HG03520 (cell line): ENCODE data around the gene AADACL4.
"Not testable (repeated sequence)": the region's sequence is repeated elsewhere in the genome, so short reads cannot be mapped to it uniquely, and the experiment has no call there.

Experiments used
- ATAC-seq: cut with Tn5 transposase; IDR thresholded peaks from one replicate; pipeline ENCODE4 v1.9.1; 2021; ENCODE audit warnings: mild to moderate bottlenecking, moderate library complexity; ENCODE audit not compliant: unreplicated experiment

AADACL4 gene

GRCh38 chr1:12629511-12629956 lies 14.4 kb upstream of the AADACL4 start:
- no peak for ATAC-seq

- ATAC-seq, result no peak
These were observed 13.7 kb upstream of the AADACL4 start for GRCh38 chr1:12629985-12630760.

DNA sequence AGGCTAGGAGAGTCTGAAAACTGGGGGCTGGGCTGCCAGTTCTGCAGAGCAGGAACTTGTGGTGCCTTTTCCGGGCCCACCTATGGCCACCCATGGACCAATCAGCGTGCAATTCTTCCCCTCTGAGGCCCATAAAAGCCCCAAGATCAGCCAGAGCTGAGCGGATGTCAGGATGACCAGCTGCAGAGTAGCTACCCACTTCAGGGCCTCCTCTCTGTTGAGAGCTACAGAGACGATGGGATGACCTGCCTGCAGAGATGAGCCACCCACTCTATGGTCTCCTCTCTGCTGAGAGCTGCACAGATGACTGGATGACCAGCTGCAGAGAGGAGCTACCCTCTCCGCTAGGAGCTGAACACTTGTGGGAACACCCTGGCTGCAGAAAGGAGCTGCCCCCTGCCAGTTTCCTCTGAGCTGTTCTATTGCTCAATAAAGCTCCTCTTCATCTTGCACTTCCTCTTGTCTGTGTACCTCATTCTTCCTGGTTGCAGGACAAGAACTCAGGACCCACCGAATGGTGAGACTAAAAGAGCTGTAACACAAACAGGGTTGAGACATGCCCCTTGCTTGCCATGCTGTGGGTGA lies 12.8 kb upstream of the AADACL4 start:
- no peak for ATAC-seq

DNA sequence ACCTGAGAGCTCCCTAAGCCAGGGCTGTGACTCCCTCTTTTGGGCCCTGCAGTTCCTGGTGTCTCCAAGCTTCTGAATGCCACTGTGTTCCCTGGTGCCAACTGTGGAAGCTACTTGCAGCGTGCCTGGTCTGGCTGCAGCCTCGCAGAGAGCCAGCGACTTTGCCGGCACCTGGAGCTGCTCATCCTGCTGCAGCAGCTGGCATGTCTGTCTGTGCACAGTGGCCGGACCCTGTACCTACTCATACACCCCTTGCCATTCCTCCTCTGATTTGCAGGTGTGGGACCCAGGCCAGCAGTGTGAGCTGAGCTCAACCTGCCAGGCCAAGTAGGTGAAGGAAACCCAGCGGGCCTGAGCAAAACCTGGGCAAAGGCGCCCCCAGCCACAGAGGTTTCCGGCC lies 12.3 kb upstream of the AADACL4 start:
- ATAC-seq, result no peak

GRCh38 chr1:12634156-12634555 lies 9.7 kb upstream of the AADACL4 start:
- ATAC-seq, result no peak

GRCh38 chr1:12634696-12635202 lies 9.1 kb upstream of the AADACL4 start:
- ATAC-seq, result no peak

DNA sequence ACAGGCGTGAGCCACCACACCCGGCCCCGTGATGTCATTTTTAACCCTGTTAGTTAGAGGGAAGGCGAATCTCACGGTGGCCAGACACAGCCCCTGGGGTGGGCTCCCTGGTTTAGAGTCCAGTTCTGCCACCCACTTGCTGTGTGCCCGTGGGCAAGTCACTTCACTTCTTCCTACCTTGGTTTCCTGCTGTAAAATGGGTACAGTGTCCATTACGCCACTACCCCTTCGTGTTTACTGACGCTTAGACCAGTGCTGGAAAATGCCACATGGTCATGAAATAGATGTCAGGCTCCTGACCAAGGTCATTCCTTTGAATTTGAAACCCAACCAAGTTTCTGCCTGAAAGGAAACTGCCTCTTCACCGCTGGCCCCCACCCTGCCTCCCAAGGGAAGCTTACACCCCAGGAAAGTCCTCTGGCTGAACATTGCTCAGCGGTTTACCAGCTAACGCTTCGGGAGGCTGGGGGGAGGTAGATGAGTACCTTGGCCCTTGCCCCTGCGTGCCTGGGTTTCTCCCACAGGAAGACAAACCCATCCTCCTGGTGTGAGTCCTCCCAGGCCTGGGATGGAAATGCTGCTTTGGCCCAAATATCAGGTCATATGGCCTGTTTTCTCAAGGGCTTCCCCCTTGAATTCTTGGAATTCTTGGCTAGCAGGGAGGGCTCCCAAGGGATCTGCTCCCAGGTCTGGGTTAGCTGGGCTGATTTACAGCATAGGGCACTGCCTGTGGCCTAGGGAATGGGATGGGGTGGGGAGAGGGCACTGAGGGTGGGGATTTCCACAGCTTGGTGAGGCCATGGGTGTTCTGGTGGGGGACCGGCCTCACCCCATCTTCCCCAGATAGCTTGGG lies 7.6 kb upstream of the AADACL4 start:
- ATAC-seq, result no peak

DNA sequence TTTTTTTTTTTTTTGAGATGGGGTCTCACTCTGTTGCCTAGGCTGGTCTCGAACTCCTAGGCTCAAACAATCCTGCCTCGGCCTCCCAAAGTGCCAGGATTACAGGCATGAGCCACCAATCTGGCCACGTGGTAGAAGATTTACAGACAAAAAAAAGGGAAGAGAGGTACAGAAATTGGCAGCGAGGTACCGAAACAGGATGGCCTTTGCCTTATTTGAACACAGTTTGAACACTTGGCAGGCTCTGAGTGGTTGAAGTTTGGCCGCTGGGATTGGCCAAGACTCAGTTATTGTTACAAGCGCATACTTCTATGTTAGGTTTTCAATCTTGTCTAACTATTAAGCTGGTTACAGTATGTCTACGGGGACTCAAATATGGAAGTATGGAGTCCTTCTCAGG lies 6.2 kb upstream of the AADACL4 start:
- no peak for ATAC-seq

GRCh38 chr1:12640237-12640957 lies 3.5 kb upstream of the AADACL4 start:
- no peak for ATAC-seq

GRCh38 chr1:12640958-12641272 lies 3.0 kb upstream of the AADACL4 start:
- no peak for ATAC-seq

DNA sequence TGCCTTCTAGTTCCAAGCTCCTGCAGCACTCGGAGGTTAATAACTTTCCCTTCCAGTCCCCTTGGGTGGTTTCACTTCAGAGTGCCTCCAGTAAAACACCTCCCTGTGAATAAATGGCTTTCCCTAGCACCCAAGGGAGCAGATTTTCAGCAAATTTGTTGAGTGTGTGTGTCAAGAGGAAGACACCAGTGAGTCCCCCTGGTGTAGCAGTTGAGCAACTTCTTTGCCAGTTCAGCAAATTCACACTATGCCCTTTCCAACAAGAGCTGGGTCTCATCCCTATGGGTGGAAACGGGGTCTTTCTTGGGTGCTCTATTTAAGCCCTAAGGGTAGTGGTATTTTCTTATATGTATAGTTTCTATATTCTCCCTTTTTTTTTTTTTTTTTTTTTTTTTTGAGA lies 806 bp upstream of the AADACL4 start:
- ATAC-seq, result no peak

DNA sequence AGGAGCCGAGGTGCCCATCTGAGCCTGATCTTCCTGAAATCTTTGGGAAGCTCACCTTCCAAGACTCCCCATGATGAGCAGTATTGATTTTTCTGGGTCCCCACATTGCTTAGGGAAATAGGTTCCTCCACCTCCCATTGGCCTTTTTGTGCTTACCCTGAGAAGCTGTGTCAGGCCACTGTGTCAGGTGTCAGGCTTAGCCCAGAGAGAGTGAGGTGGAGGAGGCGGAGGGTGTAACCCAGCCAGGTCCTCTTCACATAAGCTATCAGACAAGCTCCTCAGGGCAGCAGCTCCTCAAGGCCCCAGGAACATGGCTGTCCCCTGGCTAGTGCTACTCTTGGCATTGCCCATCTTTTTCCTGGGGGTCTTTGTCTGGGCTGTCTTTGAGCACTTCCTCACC lies 352 bp downstream of the AADACL4 start:
- ATAC-seq, result no peak

DNA sequence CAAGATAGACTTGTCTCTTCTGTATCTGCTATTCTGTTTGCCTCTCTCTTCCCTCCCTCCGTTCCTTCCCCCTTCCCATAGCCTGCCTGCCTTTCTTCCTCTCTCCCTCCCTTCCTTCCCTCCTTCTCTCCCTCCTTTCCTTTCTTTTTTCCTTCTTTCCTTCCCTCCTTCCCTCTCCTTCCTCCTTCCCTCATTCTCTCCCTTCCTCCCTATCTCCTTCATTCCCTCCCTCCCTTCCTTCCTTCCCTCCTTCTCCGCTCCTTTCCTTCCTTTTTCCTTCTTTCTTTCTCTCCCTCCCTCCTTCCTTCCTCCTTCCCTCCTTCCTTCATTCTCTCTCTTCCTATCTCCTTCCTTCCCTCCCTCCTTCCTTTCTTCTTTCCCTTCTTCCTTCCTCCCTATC lies 944 bp downstream of the AADACL4 start:
- no peak for ATAC-seq

GRCh38 chr1:12645401-12645800 lies 1.5 kb downstream of the AADACL4 start:
- not testable (repeated sequence) for ATAC-seq

- ATAC-seq, result no peak
These were observed 4.9 kb downstream of the AADACL4 start for GRCh38 chr1:12648741-12649140.

DNA sequence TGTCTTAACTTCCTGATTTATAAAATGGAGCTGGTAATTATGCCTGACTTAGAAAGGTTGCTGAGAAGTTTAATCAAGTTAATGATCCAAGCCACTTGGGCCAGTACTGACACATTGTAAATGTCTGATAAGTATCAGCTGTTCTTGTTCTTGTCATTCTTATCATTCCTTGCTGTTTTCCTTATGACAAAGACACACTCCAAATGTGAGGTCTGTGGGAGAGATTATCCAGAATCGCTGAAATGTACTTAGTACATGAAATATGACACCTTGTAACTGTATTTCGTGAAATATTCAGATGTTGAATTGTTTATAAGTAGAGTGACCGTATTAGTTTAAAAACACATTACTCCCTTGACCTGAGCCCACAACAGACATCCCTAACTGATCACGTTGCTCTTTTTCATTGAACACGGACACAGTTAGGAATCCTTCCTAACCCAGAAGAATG lies 6.1 kb downstream of the AADACL4 start:
- no peak for ATAC-seq

DNA sequence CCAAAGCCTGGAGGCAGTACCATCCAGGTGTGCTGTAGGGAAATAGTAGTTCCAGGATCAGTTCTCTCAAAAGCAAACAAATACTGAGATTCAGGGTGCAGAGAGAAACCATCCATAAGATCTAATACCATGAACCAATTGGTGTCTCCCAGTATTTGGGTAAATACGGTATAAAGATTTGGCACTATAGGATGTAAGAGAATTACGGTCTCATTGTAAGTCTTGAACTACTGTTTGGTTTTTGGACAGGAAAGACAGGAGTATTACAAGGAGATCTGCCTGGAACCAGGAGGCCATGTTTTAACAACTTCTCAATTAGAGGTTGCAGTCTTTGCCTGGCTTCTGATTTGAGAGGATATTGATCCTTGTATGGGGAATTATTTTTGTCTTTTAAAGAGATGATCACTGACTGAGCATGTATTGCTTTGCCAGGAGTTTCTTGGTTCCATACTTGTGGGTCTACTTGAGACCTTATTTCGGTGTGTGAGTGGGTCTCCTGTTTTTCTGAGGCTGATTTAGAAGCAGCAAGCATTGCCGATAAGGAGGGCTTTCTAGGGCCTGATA lies 10.2 kb downstream of the AADACL4 start:
- ATAC-seq, result no peak

DNA sequence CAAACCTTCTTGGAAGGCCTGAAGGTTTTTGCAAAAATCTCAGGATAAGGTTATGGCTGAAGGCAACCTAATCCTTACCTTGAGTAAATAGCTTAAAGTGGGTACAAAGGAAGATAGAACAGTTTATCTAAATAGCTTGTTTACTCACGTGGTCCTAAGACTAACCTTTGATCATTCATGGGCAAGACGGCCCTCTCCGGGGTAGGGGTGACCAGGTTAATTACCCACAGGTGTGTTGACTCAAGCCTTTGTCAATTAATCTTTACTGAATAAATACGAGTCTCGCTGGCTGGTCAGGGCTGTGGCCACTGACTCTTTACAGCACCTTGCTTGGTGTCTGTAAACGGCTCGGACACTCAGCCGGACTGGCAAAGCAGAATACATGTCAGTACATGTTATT lies 10.8 kb downstream of the AADACL4 start:
- ATAC-seq, result no peak

DNA sequence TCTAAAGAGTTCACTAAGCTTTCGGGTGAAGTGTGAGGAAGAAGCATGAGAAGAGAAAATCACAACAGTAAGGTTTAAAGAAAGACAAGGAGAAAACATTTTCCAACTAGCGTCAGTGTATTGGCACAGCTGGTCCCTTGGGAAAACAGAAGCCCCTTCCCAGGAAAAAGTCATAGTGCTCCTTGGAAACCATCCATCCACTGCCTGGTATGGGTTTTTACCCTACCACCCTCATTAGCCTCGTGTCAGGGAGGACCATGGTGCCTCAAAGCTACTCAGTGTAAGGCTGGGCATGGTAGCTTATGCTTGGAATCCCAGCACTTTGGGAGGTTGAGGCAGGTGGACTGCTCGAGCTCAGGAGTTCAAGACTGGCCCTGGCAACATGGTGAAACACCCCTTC lies 12.7 kb downstream of the AADACL4 start:
- ATAC-seq, result no peak

DNA sequence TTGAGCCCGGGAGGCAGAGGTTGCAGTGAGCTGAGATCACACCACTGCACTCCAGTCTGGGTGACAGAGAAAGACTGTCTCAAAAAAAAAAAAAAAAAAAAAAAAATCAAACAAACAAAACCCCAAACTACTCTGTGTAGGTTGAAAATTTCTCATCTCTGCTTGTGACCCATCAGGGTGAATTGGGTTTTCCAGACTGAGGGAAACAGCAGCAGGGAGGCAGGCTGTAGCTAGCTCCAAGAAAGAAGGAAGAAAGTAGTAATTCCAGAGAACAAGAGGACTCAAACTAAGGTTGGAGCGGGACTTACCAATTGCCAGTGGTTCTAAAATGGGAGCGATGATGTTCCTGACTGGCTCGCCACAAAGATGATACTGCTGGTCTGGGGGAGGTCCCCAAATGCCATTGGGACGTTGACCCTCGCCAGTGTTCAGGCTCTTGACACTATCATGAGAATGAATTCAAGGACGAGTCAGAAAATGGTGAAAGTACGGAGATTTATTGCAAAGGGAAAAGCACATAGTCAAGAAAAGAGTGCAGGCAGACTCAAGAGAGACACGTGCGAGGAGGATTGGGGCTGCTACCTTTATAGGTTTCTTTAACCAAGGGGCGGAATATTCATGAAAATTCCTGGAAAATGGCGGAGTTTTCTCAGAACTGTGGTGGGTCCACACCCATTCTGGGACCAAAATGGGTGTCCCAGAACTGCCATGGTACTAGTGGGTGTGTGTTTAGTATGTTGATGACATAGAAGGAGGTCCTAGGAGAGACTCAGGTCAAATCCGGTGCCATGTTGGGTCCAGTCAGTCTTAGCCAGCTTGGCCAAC lies 13.4 kb downstream of the AADACL4 start:
- no peak for ATAC-seq
